NCI-H2171 treated with DMSO at 0.1 percent for 48 hours (cell line): Measurements from ENCODE around the gene DNAH1.

ENCODE experiments used
- DNase-seq: peaks from one replicate; lab custom pipeline; 2025; lab: John Stamatoyannopoulos, UW

The DNAH1 gene

GRCh38 chr3:52434491-52435115 is 118.5 kb downstream of the DNAH1 start:
- no peak for DNase-seq

GRCh38 chr3:52435246-52436101 is 119.4 kb downstream of the DNAH1 start:
- no peak for DNase-seq

DNA sequence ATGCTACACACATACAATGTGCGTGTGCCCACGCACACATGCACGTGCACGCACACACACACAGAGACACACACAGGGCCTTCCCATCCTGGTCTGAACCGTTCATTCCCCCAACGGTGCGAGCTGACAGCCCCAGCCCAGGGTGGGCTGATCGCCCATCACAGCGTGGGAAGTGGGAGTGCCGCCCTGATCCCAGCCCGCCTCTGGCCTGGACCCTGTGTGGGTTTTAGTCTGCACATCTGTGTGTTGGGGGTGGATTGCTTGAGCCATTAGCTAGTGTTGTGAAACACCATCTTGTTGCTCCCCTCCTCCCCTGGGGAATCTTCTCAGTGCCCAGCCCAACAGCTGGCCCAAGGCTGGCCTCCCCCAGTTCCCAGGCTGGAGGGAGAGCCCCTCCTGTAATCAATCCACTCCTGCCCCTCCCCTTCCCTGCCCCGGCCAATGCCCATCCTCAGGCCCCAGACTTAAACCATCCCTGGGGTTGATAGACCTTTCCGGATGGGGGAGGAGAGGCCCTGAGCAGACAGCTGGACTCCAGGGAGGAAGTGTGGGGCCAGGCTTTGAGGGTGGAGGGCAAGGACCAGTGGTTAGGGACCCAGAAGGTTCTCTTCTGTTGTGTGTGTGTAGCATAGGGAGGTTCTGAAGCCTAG is 120.5 kb downstream of the DNAH1 start:
- no peak for DNase-seq

DNA sequence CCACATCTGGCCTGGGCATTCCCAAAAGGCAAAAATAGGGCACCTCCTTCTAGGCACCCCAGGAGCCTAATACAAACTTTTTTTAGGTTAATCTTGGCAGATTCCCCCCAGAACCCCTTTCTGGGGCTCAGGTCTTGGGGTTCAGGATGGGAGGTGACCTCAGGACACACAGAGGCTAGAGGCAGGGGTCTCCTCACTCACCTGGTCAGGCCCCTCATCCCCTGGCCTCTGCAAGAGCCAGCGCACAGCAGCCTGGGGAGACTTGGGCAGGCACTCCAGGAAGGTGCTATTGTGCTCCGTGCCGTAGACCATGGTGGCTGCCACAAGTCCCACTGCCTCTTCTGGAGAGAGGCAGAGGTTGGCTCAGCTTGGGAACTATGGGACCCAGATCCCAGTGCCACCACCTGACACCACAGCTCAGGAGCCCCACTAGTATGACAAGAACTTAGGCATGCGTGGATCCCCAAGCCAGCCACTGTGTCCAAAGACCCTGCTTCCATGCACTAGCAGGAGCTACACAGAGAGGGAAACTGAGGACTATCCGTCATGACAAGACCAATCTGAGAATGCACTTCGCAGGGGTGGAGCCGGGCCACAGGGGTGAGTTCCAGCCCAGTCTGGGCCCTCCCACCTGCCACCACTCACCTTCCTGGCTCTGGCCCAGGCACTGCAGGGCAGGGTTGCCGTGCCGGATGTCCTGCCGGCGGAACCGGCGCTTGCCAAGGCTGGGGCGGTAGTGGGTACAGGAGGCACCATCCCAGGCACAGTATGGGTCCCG is 121.4 kb downstream of the DNAH1 start:
- no peak for DNase-seq

DNA sequence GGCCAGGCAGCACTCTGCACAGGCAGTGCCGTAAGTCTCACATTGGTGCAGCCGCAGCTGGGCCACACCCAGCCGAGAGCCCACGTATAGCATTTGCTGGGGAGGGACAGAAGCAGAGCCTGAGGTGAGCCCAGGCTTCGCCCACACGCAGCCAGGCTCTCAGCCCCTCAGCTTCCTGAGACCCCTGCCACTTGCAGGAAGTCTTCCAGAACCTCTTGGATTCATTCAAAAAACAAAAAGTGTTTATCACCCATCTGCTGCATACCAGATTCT is 121.9 kb downstream of the DNAH1 start:
- no peak for DNase-seq

DNA sequence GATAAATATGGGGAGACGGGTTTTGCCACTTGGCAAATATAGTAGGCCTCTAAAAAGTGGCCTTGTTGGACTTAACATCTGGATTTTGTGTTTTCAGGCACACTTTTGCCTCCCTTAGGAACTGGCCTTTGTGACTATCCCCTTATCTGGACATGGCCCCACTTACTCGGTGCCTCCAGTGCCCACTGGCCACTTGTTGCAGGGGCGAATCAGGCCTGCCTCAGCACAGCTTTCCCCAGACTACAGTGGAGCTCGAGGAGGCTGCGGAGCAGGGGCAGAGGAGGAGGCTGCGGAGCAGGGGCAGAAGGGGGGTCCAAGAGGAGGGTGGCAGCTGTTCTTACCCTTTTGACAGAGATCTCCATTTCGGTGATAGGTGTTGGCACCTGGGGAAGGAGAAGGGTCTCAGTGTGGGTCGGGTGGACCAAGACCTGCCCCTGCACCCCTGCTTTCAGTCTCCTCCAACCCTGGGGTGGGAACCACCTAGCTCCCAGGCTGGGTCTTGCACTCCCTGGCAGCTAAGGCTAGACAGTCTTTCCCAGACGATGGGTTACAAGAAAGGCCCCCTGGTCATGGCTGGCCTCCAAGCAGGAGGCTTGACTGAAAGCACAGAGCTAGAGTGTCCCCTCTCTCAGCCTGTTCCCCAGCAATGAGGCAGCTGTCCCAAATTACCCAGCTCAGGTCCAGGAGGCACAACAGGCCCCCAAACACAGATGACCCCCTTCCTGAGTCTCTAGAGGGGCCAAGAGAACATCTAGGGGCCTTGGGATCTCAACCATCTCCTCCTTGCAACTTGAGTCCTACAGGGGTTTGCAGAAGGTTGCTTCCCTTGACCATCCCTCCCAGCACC is 122.7 kb downstream of the DNAH1 start:
- DNase-seq = no peak

- DNase-seq = no peak
Observed at GRCh38 chr3:52439426-52440248, 123.5 kb downstream of the DNAH1 start.

DNA sequence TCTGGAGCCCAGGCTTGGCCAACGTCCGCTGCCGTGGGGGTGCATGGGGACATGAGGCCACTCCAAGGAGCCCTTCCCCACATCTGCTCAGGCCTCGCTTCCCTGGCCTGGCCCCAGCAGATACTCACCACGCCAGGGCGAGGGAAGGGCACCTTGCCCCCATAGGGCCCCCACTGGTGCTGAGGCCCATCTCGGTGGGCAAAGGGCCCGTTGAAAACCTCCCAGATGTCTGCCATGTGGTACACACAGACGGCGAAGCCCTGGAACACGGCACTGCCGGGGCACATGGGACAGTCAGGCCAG is 124.1 kb downstream of the DNAH1 start:
- DNase-seq = no peak

- DNase-seq = no peak
Observed at GRCh38 chr3:52440671-52441070, 124.6 kb downstream of the DNAH1 start.

DNA sequence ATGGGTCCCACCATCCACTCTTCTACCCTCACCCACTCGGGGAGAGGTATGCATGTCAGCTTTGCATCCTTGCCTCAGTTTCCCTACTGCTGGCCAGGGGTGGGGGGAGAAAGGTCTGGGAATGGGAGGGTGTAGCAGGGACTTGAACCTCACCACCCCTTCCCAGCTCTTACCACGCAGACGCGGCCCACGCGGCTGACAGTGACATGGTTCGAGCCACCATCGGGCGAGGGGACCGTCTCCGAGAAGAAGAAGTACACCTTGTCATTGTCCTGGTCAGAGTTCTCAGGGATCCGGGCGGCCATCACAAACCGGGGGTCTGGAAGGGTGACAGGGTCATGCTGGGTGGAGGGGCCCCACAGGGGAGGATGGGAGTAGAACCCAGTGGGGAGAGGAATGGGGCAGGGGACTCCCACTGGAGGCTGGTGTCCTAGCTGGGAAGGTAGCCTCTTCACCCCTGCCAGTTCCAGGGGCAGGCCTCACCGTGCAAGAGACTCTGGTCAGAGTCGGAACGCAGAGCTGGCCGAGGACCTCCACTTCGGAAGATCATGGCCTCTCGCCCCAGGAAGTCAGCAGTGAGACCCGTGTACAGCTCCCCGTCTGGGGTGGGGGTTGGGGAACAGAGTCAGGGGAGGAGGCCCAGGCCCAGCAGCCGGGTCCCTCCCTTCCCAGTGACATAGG is 125.1 kb downstream of the DNAH1 start:
- DNase-seq = no peak

- no peak for DNase-seq
Observed at GRCh38 chr3:52441772-52442332, 125.7 kb downstream of the DNAH1 start.

- no peak for DNase-seq
Observed at GRCh38 chr3:52442409-52443267, 126.5 kb downstream of the DNAH1 start.

DNA sequence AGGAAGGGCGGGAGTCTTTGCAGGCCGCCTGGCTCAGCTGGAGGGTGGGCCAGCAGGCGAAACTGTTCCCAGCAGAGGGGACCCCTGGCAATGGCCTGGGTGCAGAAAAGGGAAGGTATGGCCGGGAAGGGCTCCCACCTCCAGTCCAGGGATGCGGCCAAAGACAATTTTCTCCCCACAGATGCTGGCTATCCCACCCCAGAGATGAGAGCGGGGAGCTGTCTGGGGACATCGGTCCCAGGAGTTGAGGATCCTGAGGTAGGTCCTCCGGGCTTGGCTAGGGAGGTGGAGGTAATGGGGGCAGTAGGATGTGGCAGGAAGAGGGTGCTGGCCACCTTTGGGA is 127.1 kb downstream of the DNAH1 start:
- no peak for DNase-seq

GRCh38 chr3:52443791-52444687 is 127.9 kb downstream of the DNAH1 start:
- DNase-seq = no peak

DNA sequence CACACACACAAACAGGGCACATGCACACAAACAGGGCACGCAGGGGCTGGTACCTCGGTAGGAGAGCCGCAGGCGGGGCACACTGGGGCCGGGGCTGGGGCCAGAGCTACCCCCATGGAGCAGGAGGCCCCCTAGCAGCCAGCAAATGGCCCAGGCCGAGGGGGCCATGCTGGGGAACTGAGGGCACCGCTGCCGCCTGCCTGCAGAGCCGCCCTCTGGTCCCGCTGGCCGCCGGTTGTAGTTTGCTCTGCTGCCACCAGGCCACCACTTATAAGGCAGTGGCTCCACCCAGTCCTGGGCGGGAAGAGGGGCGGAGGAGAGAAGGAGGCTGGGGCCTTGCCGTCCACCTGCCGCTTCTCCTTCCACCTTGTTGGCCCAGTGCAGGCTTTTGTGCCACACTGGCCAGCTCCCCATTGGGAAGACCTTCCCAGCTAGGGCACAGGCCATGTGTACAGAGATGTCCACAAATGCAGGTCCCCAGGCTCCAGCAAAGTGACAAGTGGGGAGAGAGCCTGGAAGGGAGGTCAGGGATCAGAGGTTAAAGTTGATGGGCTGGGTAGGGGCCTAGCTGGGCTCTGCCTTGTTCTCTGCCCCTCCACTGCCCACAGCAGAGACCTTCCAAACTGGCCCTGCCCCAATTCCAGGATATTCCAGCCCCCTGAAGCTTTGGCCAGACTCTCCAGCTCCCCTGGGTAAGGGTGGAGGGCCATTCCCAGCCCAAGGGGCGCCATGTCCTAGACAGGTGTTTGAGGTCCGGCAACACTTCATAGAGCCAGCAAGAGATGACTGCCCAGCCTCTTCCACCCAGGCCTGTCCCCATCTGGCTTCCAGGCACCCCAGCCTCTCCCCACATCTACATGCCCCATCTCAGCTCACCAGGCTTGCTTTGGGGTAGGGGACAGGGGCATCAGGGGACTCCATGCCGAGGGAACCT is 129.0 kb downstream of the DNAH1 start, which contains the start of gene SEMA3G:
TSS of gene SEMA3G (minus strand) at position 244 of the 934 bp plus-strand sequence. CDS start at position 168, 76 bp downstream.
- DNase-seq = no peak

DNA sequence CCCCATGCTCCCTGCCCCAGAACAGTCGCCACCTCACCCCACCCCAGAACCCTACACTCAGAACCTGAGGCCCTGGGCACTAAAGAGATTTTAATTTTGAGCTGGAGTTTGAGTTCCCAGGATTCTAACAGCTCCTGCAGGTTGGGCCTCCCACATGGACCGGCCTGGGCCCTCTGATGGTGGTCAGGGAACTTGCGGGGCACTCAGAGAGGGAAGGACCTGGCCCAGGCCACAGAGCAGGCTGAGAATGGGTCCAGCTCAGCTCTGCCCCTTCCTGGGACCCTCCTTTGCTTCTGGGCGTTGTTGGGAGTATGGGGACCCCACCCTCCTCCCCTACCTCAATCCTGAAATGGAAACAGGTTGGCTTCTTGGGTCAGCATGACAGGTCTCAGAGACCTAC is 129.9 kb downstream of the DNAH1 start:
- DNase-seq = no peak
